ENCODE results near the gene PPP1R1A. TPM values are rescaled to one million over a fixed set of nuclear protein-coding genes. Genes with fewer than 3 reads are reported as not detected.

Gene PPP1R1A
- polyA plus RNA-seq, 1 donor, result 70.6 TPM

Other genes with a start within 250 kb of the PPP1R1A start
- 0.17 TPM for gene GPR84, start 224.2 kb downstream of the PPP1R1A start, polyA plus RNA-seq (ENCODE audit: insufficient read length)
- gene ZNF385A, start 203.9 kb downstream of the PPP1R1A start, polyA plus RNA-seq (ENCODE audit: insufficient read length), result 17.3 TPM
- gene ITGA5, start 169.4 kb downstream of the PPP1R1A start, polyA plus RNA-seq (ENCODE audit: insufficient read length), result 112 TPM
- not detected for gene GTSF1, start 115.1 kb downstream of the PPP1R1A start, polyA plus RNA-seq (ENCODE audit: insufficient read length)
- gene NCKAP1L, start 90.9 kb downstream of the PPP1R1A start, polyA plus RNA-seq (ENCODE audit: insufficient read length), result 7.1 TPM
- gene PDE1B, start 39.1 kb downstream of the PPP1R1A start, polyA plus RNA-seq (ENCODE audit: insufficient read length), result 4.8 TPM
- not detected for gene LACRT, start 46.2 kb upstream of the PPP1R1A start, polyA plus RNA-seq (ENCODE audit: insufficient read length)
- gene DCD, start 59.7 kb upstream of the PPP1R1A start, polyA plus RNA-seq (ENCODE audit: insufficient read length), result not detected

Measured in hindlimb muscle (tissue), 1 donor.